HG03045 (cell line): ENCODE measurements around the gene ZNF536.
"Not testable (repeated sequence)": the region's sequence is repeated elsewhere in the genome, so short reads cannot be mapped to it uniquely, and the experiment has no call there.

ENCODE experiments used
- ATAC-seq: cut with Tn5 transposase; IDR thresholded peaks from one replicate; pipeline ENCODE4 v1.9.1; 2021; ENCODE audit warnings: mild to moderate bottlenecking, moderate library complexity; ENCODE audit not compliant: unreplicated experiment

Gene ZNF536

DNA sequence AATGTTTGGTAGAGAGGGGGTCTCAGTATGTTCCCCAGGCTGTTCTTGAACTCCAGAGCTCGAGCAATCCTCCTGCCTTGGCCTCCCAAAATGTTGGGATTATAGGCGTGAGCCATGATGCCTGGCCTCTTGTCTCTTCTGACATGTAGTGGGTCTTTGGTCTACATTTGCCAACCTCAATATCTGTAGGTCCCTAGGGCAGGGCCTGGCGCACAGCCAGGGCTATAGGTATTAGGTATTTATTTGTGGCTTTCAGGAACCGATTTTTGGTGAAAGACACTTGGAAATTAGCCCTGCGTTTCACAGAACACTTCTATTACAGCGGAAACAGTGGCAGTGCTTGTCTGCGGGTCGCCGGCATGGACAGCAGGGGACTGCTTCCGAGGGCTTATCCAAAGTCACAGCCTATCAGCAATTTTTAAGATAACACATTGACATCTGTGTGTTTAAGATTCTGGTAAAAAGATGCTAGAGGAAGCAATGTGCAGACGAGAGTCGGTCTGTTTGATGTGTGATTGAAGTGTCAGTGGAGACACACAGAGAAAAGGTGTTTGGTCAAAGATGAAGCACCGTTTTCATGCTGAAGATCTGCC, 14.5 kb downstream of the ZNF536 start:
- no peak for ATAC-seq

DNA sequence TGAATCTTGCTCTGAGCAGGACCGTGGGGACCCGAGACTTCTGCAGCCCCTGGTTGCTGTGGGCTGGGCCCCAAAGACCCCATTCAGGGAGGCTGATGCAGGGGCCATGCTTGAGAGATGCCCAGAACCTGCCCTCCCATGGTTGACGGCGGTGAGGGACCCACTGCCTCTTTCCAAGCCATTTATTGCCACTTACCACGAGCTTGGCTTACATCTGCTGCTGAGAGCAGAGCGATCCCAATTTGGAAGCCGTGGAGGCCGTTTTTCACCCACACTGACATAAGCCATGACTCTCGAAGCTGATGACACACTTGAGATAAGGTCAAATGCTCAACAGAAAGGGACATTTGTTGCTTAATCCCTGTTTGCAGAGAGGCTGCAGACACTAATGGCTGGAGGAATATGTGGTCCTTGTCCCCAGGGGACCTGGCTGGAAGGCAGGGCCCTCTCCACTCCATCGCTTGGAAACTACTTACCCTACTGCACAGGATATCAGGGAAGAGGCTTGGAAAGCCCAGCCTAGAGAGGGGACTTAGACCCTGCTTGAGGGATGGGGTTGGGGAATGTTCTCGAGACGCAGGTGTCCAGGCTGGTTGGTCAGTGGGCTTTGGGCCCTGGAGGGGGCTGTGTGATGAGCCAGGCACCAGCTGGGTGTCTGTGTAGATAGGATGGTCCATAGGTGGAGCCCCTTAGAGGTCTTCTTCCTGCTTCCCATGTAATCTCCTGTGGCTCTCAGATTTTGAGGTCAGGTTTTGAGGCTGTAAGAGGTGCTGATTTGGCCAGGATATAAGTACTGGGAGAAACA, 15.3 kb downstream of the ZNF536 start:
- ATAC-seq: no peak

DNA sequence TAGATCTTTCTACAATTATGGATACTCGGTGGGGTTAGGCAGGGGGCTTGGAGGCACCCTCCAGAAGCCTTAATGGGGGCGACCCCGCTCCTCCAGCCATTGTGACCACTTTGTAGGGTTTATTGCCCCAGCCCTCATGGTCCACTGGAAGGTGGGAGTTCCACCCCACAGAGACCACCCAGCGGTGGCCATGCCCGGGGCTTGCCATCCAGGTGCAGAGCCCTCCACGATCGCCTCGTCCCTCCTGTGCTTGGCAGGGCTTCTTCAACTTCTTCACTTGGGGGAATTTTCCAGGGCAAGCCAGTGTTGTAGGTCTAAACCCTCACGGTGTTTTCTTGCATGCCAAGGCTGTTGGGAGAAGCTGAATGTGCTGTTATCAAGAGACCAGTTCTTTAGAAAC, 16.1 kb downstream of the ZNF536 start:
- no peak for ATAC-seq

DNA sequence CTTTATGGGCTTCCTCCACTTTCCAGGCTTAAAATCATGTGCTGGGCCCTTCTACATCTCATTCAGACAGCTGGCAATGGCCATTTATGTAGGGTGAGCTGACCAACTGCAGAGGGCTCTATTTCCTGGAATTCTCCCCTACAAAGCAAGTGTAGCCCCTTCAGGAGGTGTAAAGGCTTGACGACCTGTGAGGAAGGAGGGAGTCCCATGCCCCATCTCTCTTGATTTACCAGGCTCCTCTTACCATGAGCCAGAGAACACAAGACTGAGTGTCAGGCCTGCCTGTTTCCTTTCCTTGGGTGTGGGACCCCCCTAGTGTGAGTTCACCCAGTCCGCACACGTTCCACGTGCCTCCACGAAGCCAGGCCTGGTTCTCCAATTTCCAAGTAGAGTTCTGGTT, 16.6 kb downstream of the ZNF536 start:
- no peak for ATAC-seq

DNA sequence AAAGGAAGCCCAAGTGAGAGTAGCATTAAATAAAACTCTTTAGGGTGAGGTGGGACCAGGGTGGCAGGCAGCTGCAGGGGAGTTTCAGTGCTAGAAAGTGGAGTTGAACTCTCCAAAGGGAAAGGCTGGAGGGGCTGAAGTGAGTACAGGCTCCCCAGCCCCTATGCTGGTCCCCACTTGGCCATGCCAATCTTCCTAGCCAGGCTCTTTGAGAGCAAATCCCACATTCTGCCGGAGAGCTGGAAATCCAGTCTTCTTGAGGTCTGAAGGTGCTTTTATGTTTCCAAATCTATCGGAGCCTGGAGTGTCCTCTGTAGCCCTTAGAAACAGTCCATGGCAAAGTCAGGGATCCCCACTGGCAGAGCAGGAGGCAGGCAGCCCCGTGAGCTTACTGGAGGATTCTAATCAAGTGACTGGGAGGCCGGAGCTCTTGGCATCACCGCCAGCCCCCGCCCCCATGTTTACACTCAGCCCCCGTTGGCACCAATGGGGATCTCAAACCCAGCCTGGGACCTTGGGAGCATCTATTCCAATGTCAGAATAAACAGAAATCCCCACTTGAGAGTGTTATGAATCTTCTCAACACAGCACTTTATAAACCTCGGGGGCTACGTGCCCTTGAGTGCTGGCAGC, 18.3 kb downstream of the ZNF536 start:
- no peak for ATAC-seq

DNA sequence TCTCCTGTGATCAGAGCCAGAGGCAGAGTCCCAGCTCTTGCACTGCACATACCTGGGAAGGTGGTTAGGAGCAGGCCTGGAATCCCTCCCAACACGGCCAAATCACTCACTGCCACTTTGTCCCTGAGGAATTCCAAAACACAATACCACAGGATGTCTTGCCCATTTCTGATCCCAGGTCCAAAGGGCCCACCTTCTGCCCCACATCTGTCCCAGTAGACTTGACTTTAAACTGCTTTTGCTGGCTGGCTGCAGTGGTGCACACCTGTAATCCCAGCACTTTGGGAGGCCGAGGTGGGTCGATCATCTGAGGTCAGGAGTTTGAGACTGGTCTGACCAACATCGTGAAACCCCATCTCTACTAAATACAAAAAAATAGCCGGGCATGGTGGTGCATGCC, 18.9 kb downstream of the ZNF536 start:
- ATAC-seq: no peak

DNA sequence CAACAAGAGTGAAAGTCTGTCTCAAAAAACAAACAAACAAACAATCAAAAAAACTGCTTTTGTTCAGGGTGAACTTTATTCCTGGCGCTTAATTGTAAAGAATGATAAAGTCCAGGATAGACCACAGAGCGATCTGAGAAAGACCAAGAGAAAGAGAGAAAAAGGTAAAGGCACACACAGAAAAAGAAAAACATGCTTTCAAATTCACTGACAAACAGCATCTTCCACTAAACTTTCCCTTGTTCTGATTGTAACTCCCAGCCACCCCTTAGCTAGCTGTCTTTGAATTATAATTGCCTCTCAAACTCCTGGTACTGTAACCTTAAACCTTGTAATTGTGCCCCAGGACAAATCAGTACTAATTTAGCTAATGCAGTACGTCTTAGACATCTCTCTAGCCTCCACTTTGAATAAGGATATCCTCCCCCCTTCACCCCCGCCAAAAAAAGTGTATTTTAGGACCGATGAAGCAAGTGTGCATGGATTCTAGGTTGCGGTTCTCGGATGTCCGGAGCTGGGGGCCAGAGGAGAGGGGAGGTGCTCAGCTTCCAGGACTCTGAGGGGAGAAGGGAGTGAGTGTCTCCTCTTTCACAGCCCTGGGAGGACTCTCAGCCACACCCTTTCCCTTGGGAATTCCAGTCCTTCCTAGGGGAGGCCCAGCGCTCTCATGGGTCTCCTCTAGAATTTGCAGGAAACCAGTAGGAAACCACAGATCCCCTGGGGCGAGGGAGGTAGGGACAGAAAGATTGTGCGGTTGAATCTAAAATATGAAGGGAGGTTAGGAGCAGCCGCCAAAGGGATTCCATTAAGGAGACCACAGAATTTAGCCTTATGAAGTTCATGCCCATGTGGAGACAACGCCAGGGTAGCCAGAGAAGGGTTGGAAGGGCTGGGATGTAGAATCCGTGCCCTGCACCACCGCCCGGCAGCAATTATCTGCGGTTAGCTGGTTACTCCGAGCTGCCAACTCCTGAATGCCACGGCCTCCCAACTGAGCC, 19.7 kb downstream of the ZNF536 start:
- ATAC-seq: no peak

DNA sequence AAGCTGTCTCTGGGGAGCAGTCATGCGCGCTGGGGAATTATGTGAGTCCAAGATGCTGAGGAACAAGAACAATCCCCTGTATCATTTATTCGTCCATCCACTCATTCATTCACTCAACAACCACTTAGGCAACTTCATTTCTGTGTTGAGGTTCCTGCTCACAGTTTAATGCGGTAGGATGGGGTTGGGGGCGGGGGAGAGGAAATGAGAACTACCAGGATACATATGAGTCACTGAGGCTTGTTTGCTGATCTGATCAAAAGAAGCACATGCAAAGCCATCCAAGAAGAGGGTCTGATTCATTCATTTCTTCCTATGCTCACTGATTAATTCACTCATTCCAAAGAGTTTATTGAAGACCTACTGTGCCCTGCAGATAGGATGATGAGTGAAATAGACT, 20.9 kb downstream of the ZNF536 start:
- ATAC-seq: no peak

DNA sequence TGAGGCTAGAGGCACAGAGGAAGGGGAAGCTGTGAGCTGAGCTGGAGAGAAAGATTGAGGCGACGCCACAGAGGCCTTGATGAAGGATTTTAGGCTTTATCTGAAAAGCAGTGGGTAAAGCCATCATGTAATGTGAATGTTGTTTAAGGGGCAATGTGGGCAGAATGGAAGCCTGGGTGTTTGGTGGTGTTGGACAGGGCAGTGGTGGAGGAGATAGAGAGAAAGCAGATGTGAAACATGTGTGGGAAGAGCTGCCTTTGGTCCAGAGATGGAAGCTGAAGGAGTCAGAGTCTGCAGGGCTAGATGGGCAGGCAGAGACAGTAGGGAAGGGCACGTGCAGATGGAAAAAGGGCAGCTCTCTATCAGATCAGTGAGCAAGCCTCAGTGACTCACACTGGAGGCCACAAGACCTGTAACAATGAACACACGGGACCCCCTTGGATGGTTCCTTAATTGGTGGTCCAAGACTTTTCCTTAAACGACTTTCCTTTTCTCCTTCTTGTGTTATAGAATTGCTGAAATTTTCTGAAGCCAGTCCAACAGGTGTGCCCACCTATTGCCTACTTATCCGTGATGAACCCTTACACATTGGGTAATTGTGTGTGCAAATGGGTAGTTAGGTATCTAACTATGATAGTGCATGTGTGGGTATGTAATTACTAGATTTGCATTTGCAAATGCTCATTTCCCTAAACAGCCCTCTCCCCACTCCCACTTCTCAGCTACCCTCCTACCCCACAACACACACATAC, 21.7 kb downstream of the ZNF536 start:
- no peak for ATAC-seq

DNA sequence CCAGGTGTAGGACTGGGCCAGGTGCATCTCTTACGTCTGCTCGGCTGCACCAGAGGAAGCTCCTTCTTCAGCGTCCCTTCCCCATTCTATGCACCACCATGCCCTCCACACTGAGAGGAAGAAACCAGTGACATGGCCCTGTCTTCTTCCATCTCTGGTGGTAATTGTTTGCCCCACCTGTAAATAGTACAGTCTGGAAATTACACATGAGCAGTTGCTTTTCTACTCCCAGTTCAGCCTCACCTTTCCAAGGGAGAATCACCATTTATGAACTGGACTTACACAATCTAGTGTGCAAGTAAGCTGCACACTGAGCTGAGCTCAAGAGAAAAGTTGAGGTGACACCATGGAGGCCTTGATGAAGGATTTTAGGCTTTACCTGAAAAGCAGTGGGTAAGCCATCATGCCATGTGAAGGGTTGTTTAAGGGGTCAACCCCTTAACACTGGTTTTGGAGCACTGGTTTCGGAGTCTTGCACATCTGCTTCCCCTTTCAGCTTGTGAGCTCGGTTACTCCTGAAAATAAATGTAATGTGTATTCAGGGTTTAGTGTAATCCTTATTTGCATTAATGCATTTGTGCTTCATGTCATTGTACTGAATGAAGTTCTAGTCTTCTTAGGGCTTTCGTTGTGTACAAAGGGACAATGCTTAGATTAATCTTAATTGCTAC, 22.4 kb downstream of the ZNF536 start:
- no peak for ATAC-seq

DNA sequence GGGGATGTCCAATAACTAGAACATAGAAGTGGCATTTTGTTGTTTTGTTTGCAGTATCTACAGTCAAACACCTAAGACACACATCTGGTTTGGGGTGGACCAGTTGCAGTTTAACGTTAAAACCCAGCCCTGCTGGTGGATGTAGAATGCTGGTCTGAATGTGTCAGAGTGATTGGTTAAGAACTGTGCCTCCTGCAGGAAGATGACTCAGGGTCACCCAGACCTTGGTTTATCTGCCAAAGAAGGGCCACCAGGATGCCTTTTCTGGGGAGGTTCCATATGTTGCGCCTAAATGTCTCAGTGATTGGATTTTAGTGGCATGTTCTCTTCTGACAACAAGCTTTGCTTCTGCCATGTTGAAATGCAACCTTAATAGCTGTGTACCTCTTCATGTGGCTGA, 23.1 kb downstream of the ZNF536 start:
- no peak for ATAC-seq

DNA sequence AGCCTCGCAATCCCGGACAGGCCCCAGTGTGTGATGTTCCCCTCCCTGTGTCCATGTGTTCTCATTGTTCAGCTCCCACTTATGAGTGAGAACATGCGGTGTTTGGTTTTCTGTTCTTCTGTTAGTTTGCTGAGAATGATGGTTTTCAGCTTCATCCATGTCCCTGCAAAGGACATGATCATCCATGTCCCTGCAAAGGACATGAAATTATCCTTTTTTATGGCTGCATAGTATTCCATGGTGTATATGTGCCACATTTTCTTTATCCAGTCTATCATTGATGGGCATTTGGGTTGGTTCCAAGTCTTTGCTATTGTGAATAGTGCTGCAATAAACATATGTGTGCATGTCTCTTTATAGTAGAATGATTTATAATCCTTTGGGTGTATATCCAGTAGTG, 26.4 kb downstream of the ZNF536 start:
- ATAC-seq: not testable (repeated sequence)

DNA sequence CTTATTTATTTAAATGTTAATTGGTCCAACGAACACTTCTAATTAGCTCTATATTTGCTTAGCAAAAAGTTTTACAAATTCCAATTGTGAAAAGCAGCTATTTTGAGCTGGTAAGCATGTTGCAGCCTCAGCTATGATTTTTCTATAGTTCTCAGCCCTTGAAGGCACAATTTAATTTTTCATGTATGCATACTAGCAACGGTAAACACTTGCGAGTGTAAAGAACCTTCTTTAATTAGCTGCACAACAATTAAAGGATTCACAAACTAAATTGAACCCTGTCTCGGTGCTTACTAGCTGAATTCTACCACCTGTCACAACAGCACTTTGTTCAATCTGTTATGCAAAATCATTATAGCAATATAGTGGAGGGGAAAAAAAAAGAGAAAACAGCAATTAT, 29.8 kb downstream of the ZNF536 start:
- no peak for ATAC-seq

DNA sequence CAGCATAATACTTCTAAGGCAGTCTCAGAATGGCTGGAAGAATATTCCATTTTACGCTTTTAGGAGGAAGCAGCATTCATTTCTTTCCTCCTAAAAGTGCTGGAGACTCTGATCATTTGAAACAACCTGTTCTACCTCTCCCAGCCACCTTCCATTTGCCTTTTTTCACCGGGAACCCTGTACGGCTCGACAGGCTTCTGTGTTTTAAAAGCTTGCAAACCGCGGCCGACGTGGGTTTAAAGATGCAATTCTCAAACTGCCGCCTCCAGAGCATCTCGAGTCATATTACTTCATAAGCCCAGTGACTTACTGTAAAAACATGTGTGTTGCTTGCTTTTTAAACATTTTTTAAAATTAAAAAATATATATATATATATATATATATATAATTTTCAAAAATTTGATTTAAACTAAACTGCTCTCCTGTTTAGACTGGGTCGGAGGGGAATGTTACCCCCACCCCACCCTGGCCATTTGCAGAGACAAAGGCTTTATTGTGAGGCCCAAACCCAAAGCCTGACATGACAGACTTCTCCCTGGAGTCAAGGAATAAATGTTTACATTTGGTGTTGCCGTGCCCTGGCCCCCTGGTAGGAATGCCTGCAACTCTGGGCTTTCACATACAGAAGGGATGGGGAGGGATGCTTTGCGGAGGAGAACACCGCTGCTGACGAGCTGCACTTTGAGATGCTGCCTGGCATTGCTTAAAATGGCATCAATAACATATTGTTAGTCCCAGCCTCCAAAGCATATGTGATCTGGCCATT, 30.4 kb downstream of the ZNF536 start:
- ATAC-seq: no peak

DNA sequence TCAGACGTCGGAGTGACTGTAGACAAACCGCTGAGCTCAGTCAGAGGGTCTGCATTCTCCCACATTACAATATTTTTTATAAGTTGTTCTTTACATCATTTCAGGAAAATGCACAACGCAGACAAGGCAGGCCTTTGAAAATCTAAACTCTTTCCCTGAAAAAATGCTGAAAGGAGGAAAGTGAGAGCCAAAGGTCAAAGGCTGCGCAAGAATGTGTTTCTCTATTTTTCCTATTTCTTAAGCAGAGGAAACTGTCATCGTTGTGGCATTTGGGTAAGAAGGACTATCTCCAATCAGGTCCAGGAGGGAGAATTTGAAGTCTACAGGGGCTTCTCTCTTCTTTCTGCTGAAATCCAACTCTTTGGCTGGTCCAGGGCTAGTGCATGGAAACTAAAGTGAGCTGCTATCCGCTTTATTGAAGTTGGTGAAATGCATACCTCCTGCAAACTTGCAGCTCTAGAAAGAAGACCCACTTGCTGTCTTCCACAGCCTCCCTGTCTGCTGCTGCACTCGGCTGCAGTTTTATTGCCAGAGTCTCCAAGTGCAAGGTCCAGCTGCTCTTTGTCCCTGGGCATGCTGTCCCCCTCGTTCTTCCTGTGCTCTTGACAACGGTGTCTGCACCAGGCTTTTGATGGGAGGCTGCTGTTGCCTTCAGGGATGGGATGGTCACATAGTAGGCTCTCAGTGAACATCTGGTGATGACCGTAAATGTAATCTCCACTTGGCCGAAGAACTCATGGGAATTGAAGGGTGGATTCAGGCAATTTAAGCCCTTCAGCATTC, 31.2 kb downstream of the ZNF536 start:
- no peak for ATAC-seq

DNA sequence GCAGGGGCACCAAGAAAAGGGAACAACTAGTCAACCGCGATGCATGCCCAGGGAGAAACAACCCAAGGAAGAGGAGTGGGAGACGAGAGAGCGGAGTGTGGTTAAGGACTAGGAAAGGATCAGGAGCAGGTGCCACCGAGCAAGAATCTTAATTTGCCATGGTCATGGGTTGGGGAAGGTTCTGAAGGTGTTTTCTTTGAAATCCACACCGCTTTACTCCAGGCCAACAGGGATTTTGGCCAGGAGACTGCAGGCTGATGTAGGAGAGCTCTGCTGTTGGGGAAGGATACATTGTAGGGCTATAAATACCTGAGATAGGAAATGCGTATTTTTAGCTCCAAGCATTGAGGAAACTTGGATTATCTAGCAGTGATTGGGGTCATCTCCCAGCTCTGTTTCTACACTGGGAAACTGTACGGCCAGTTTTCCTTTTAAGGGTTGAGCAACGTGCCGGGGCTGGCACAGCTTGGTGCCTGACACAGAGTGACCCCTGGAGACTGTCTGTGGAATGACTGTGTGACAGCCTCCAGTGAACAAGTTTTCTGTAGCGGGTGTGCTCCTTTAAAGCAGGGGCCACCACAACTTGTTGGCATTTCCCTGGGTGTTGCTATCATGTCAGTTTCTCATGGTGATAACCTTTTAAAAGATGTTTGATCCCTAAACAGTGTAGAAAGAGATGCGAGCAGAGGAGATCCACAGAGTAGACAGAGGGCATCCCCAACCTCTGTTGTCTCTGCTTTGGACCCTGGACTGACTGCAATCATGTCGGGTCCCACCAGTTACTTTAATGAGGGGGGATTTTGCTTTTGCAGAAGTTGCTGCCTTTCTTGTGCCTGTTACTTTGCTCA, 34.3 kb downstream of the ZNF536 start:
- no peak for ATAC-seq

DNA sequence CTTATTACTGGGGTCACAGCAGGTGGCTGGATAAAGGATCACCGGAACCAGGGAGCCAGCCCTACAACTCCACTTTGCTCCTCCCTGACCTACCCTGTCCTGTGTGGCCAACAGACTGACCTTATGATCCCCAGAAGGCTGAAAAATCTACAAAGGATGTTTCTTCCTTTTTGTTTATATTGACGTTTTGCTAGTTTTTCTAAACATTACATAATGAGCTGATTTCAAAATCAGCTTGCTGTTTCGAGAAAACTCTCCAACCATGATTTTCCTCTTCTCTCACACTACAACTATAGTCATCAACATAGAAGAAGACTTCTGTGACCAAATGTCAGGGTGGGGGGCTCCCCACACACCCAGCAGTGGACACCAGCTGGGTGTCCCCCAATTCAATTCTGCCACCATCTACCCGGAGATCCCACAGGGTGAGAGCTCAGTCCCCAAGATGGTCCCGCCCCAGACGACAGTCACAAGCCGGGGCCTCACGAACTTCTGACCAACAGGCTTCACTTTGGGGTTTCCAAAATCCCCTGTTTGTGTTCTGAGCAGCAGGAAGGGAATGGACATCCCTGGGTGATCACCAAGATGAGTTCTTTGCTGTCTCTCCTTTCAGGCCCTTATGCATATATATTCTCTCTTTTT, 35.0 kb downstream of the ZNF536 start:
- ATAC-seq: no peak
